ENCODE data around the gene KIRREL3. TPM values are rescaled to one million over a fixed set of nuclear protein-coding genes. Genes with fewer than 3 reads are reported as not detected.

The KIRREL3 gene
- total and polyA plus RNA-seq, 2 experiments from 2014 or later: 16.1 to 35.6 TPM

- H3K36me3 ChIP-seq (ENCODE audit: low read depth): no peaks in the 10 kb centered on the region
- peak overlapping the region; percentile 16; the same call in 1 of the 2 replicates for H2AFZ ChIP-seq
- no peaks in the 10 kb centered on the region for H3K27me3 ChIP-seq (replicated peaks; ENCODE audit: insufficient read depth)
- no peaks in the 10 kb centered on the region for H3K9me3 ChIP-seq (ENCODE audit: low read depth)
- peak overlapping the region; percentile 51 for H3K4me2 ChIP-seq (ENCODE audit: unreplicated experiment)
- TF ChIP-seq EZH2 (IDR thresholded peaks at IDR 0.05; ENCODE audit: insufficient read depth, poor library complexity, severe bottlenecking) (no peak), EZH2phosphoT487 (IDR thresholded peaks at IDR 0.05; ENCODE audit: insufficient read depth, low read depth) (no peak)
- no peaks in the 10 kb centered on the region for H4K20me1 ChIP-seq (ENCODE audit: insufficient read depth)
- H3K4me3 ChIP-seq: 0 out of 2 replicates have a peak overlapping the region, but pooled peaks have one; percentile 3
- H3F3A ChIP-seq (ENCODE audit: insufficient read depth): peaks cover 21% of the 10 kb centered on the region
- H3K4me1 ChIP-seq (ENCODE audit: insufficient read depth): peaks cover 39% of the 10 kb centered on the region
- H3K79me2 ChIP-seq (ENCODE audit: insufficient read depth): no peaks in the 10 kb centered on the region
- peak overlapping the region; percentile 57 for H3K27ac ChIP-seq
- 0% methylated on average over 1 of the region's 1 CpG for WGBS, 2 experiments (ENCODE audit: low coverage in 1 of 2, low lambda C conversion rate in 2 of 2, missing lambda C conversion rate in 2 of 2)
- no peaks in the 10 kb centered on the region for H3K9me2 ChIP-seq (ENCODE audit: insufficient read depth)
- no peak overlapping the region for H3K9ac ChIP-seq
- in situ Hi-C loops (cut with MboI): no loop called here
- DNase-seq: peak; percentile 83
Measured at GRCh38 chr11:127042445-127042844, 41.9 kb upstream of the KIRREL3 start.

- Histone ChIP-seq H3K36me3 (ENCODE audit: low read depth) (no peaks in the 10 kb centered on the region), H3K27me3 (replicated peaks; ENCODE audit: insufficient read depth) (no peaks in the 10 kb centered on the region), H3K4me3 (peak overlapping the region; percentile 36), H3K4me1 (ENCODE audit: insufficient read depth) (peaks cover 39% of the 10 kb centered on the region), H2AFZ (peak overlapping the region; percentile 34; the same call in 1 of the 2 replicates), H3K4me2 (ENCODE audit: unreplicated experiment) (peak overlapping the region; percentile 78), H3F3A (ENCODE audit: insufficient read depth) (peaks cover 21% of the 10 kb centered on the region), H3K79me2 (ENCODE audit: insufficient read depth) (no peaks in the 10 kb centered on the region), H3K9ac (no peak overlapping the region), H3K27ac (no peak overlapping the region), H4K20me1 (ENCODE audit: insufficient read depth) (no peaks in the 10 kb centered on the region), H3K9me2 (ENCODE audit: insufficient read depth) (no peaks in the 10 kb centered on the region), H3K9me3 (ENCODE audit: low read depth) (no peaks in the 10 kb centered on the region)
- in situ Hi-C loops (cut with MboI): no loop called here
- peak; percentile 62 for DNase-seq
- 6 to 8% methylated on average over 2 of the region's 2 CpGs for WGBS, 2 experiments (ENCODE audit: low coverage in 1 of 2, low lambda C conversion rate in 2 of 2, missing lambda C conversion rate in 2 of 2)
- TF ChIP-seq EZH2 (IDR thresholded peaks at IDR 0.05; ENCODE audit: insufficient read depth, poor library complexity, severe bottlenecking) (no peak), EZH2phosphoT487 (IDR thresholded peaks at IDR 0.05; ENCODE audit: insufficient read depth, low read depth) (no peak)
Measured at GRCh38 chr11:127039591-127039990, 39.0 kb upstream of the KIRREL3 start.

- WGBS, 2 experiments (ENCODE audit: low coverage in 1 of 2, low lambda C conversion rate in 2 of 2, missing lambda C conversion rate in 2 of 2): 43 to 46% methylated on average over 4 of the region's 4 CpGs
- in situ Hi-C loops (cut with MboI): no loop called here
Measured at GRCh38 chr11:127037596-127037995, 37.0 kb upstream of the KIRREL3 start.

GRCh38 chr11:127037001-127037400, 36.4 kb upstream of the KIRREL3 start:
- WGBS, 2 experiments (ENCODE audit: low coverage in 1 of 2, low lambda C conversion rate in 2 of 2, missing lambda C conversion rate in 2 of 2): 31 to 33% methylated on average over 1 of the region's 1 CpG
- Histone ChIP-seq H3K36me3 (ENCODE audit: low read depth) (no peaks in the 10 kb centered on the region), H3K4me2 (ENCODE audit: unreplicated experiment) (no peak overlapping the region), H3K9me2 (ENCODE audit: insufficient read depth) (no peaks in the 10 kb centered on the region), H3K9ac (no peak overlapping the region), H3K27ac (no peak overlapping the region), H3F3A (ENCODE audit: insufficient read depth) (peaks cover 8% of the 10 kb centered on the region), H3K4me1 (ENCODE audit: insufficient read depth) (peaks cover 28% of the 10 kb centered on the region), H3K27me3 (replicated peaks; ENCODE audit: insufficient read depth) (no peaks in the 10 kb centered on the region), H3K79me2 (ENCODE audit: insufficient read depth) (no peaks in the 10 kb centered on the region), H2AFZ (no peak overlapping the region), H4K20me1 (ENCODE audit: insufficient read depth) (no peaks in the 10 kb centered on the region), H3K4me3 (no peak overlapping the region), H3K9me3 (ENCODE audit: low read depth) (no peaks in the 10 kb centered on the region)
- no peak for DNase-seq
- in situ Hi-C loops (cut with MboI): no loop called here
- no peak for TF ChIP-seq EZH2phosphoT487 (IDR thresholded peaks at IDR 0.05; ENCODE audit: insufficient read depth, low read depth)

More at GRCh38 chr11:127037596-127037995, 37.0 kb upstream of the KIRREL3 start:
- Histone ChIP-seq H3K4me1 (ENCODE audit: insufficient read depth) (peaks cover 32% of the 10 kb centered on the region), H3K9me3 (ENCODE audit: low read depth) (no peaks in the 10 kb centered on the region), H3K27ac (no peak overlapping the region), H3F3A (ENCODE audit: insufficient read depth) (peaks cover 14% of the 10 kb centered on the region), H4K20me1 (ENCODE audit: insufficient read depth) (no peaks in the 10 kb centered on the region), H3K36me3 (ENCODE audit: low read depth) (no peaks in the 10 kb centered on the region), H2AFZ (no peak overlapping the region), H3K27me3 (replicated peaks; ENCODE audit: insufficient read depth) (no peaks in the 10 kb centered on the region), H3K9ac (no peak overlapping the region), H3K9me2 (ENCODE audit: insufficient read depth) (no peaks in the 10 kb centered on the region), H3K79me2 (ENCODE audit: insufficient read depth) (no peaks in the 10 kb centered on the region), H3K4me2 (ENCODE audit: unreplicated experiment) (no peak overlapping the region), H3K4me3 (no peak overlapping the region)
- no peak for DNase-seq
- TF ChIP-seq EZH2 (IDR thresholded peaks at IDR 0.05; ENCODE audit: insufficient read depth, poor library complexity, severe bottlenecking) (no peak), EZH2phosphoT487 (IDR thresholded peaks at IDR 0.05; ENCODE audit: insufficient read depth, low read depth) (no peak)

- in situ Hi-C loops (cut with MboI): no loop called here
- no peak for TF ChIP-seq EZH2phosphoT487 (IDR thresholded peaks at IDR 0.05; ENCODE audit: insufficient read depth, low read depth)
- no peak for TF ChIP-seq EZH2 (IDR thresholded peaks at IDR 0.05; ENCODE audit: insufficient read depth, poor library complexity, severe bottlenecking)
- no peak overlapping the region for H3K4me3 ChIP-seq
- H3K4me2 ChIP-seq (ENCODE audit: unreplicated experiment): no peak overlapping the region
- H3K79me2 ChIP-seq (ENCODE audit: insufficient read depth): no peaks in the 10 kb centered on the region
- no peak for DNase-seq
- no peaks in the 10 kb centered on the region for H3K27me3 ChIP-seq (replicated peaks; ENCODE audit: insufficient read depth)
- no peak overlapping the region for H3K27ac ChIP-seq
- H2AFZ ChIP-seq: no peak overlapping the region
- H3K9me3 ChIP-seq (ENCODE audit: low read depth): no peaks in the 10 kb centered on the region
- H3K4me1 ChIP-seq (ENCODE audit: insufficient read depth): peaks cover 16% of the 10 kb centered on the region
- H3K9me2 ChIP-seq (ENCODE audit: insufficient read depth): no peaks in the 10 kb centered on the region
- no peaks in the 10 kb centered on the region for H4K20me1 ChIP-seq (ENCODE audit: insufficient read depth)
- no peaks in the 10 kb centered on the region for H3F3A ChIP-seq (ENCODE audit: insufficient read depth)
- H3K9ac ChIP-seq: no peak overlapping the region
- no peaks in the 10 kb centered on the region for H3K36me3 ChIP-seq (ENCODE audit: low read depth)
- WGBS, 2 experiments (ENCODE audit: low coverage in 1 of 2, low lambda C conversion rate in 2 of 2, missing lambda C conversion rate in 2 of 2): 50 to 68% methylated on average over 3 of the region's 3 CpGs
Measured at GRCh38 chr11:127035824-127036223, 35.3 kb upstream of the KIRREL3 start.
